HG02885 (cell line): Measurements from ENCODE around the gene CNGA1.
"Not testable (repeated sequence)": the region's sequence is repeated elsewhere in the genome, so short reads cannot be mapped to it uniquely, and the experiment has no call there.

Experiments used
- ATAC-seq: cut with Tn5 transposase; IDR thresholded peaks from one replicate; pipeline ENCODE4 v1.9.1; 2021; ENCODE audit warnings: mild to moderate bottlenecking; ENCODE audit not compliant: unreplicated experiment, poor library complexity

Gene CNGA1

DNA sequence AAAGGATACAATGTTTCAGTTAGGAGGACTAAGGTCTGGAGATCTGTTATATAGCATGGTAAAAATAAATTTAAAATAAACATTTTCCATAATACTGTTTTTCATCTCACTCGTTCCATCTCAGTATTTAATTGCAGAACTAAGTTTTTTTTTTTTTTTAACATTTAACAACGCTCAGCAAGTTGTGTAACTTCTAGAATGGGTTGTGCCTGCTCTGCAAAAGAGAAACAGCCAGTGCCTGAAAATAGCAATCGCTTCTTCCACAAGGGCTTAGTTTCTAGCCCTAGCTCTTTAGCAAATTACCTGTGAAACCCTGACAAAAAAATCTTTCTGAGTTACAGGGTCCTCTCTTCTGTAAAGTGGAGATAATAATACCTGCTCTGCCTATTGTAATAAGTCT lies 41.9 kb downstream of the CNGA1 start:
- ATAC-seq, result no peak

DNA sequence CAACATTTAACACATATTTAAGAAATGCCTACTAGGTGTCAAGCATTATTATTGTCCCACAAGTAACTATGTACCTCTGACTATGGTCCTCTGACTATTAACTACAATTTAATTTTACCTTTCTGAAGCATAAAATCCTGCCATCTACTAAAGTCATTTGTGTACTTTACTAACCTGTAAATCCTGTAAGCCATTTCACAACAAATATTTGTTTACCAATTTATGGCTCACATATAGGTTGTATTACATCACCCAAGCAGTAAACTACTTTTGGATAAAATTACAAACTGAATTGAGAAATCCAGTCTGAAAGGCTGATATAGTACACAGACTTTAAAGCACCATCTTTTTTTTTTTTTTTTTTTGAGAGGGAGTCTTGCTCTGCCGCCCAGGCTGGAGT lies 43.8 kb downstream of the CNGA1 start:
- ATAC-seq, result no peak

DNA sequence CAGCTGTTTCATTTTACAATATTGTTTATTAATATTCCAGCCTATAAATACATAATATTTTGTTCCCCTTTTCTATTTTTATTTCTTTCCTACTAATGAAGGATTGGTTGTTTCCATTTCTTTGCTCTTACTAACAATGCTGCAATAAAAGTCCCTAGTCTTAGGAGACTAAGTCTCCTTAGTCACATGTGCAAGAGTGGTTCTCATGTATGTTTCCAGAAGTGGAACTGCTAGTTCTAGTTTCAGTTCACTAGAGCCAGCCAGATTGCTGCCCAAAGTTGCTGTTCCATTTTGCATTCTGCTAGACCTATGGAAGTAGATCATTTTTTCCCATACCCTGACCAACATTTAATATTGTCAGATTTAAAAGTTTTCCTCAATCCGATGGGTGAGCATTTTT lies 44.3 kb downstream of the CNGA1 start:
- ATAC-seq, result peak; percentile 94

DNA sequence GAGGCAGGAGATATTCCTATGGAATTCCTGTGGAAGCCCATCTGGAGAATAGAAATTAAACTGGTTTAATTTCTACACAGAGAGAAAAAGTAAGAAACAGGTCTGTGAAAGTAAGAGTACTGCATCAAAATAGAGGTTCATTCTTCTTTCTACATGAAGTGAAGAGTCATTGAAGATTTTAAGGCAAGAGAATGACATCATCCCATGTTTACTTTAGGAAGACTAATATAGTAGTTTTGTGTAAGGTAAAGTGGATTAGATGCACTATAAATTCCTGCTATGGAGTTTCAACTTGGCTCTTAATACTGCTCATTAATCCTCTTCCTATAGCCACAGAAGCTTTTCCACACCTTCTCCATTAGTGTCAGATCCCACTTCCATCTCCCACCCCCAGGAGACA lies 47.6 kb downstream of the CNGA1 start:
- ATAC-seq, result no peak

DNA sequence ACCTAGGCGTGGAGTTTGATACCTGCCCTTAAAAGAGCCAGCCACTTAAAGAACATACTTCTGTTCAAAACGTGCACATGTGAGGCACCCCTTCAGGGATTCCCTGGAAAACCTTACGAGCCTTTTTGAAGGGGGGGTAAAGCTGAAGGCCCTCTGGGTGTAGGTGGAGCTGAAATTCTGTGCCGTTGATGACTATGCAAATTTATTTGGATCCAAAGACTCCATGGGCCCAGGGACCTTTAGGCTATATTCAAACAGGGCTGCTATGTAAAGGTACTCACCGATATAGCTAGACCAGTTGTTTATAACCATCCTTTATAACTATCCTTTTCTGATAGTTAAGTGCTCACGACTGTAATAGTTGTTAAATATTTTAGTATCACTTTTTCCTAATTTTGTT lies 61.8 kb downstream of the CNGA1 start:
- no peak for ATAC-seq

DNA sequence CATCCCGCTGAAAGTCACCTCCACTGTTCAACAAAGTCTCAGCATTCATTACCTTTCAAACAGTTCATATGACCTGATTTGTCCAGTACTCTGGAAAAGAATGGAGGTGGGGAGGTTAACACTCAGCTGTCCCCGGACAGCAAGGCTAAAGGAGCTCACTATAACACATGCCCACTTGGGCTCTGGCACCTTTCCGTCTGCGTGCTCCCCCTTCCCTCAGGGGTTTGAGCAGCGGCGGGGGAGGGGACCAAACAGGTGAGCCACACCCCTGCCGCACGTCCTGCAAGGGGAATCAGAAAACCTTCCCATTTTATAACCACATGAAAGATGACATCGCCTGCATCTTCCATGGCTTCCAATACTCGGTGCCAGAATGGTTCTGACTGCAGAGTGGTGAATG lies 62.2 kb downstream of the CNGA1 start:
- ATAC-seq, result no peak

DNA sequence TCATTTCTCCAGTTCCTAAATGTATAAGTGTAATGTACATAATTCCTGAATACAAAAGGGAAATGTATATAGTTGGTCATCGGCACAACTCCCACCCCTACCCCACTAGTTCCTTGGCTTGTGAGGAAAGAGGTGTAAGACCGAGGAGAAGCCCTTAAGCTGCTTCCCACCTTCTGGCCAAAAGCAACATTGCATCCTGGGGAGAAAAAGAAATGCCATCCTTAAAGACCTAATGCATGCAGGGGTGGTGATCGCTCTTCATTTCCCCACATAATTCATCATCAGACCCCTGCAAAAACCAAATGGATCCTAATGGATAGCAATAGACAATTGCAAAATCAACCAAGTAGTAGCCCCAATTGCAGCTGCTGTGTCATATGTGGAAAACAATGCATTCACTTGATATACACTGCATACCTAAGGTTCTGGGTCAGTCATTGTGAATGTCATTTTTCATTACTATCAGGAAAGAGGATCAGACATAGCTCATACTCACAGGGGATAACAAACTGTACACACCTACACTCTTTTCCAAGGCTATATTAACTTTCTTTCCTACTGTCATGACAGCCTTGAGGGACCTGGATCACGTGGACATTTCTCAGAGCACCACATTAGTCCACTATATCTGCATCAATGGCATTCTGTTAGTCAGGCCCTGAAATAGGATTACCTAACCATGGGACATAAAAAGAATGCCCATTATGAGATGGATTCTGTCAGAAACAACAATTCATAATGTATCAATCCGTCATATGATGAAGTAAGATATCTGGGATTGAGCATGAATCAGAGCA lies 70.4 kb downstream of the CNGA1 start:
- ATAC-seq, result no peak

DNA sequence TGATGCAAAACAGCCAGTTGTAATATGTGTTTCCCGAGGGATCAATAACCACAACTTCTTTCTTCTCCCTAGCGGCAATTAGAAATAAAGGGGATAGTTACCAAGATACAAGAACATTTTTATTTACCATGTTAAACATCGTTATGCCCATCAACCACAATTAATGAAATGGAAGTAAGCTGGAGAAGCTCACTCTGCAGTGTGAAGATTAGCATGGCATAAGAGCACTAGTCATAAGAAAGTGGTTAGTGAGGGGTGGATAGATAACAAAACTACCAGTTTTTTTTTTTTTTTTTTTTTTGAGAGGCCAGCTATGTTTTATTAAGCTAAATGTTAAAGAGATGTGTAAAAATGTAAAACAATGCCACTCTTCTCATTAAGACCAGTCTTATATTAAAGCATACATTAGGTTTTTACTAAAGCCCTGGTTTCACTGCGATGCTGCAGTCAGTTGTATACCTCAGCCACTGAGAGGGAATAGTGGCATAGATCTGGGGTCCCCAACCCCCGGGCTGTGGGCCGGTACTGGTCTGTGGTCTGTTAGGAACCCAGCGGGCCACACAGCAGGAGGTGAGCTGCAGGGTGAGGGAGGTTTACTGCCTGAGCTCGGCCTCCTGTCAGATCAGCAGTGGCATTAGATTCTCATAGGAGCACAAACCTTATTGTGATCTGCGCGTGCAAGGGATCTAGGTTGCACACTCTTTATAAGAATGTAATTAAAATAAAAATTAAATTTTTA lies 74.2 kb downstream of the CNGA1 start:
- ATAC-seq, result no peak

DNA sequence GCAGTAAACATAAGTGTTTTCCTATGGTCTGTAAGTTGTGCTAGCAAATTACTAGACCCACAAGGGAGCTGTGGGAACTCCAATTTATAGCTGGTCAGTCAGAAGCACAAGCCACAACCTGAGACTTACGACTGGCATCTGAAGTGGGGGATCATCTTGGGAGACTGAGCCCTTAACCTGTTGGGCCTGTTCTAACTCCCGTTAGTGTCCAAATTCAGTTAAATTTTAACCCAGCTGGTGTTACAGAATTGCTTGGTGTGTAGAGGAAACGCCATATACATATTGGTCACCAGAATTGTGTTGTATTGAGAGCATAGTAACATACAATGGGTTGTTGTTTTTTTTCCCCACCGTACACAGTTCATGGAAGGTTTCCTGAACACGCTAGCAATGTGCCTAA lies 77.0 kb downstream of the CNGA1 start:
- ATAC-seq, result no peak

DNA sequence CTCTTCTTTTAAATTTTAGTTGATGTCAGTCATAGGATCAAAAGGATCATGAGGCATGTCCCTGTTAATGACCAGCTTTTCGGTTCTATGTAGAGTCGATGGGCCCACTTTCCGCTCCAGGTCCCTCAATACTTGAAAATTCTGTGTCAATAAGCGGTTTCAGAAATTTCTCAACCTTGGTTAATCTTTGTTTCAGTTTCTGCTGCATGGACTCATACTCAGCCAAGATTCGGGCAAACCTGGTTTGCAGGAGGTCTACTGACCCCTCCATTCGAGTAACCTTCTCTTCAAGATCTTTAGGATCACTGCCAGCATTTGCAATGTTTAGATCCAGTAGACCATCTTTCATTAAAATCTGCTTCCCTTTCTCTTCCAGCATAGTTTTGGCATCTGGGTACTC lies 80.1 kb downstream of the CNGA1 start:
- no peak for ATAC-seq

DNA sequence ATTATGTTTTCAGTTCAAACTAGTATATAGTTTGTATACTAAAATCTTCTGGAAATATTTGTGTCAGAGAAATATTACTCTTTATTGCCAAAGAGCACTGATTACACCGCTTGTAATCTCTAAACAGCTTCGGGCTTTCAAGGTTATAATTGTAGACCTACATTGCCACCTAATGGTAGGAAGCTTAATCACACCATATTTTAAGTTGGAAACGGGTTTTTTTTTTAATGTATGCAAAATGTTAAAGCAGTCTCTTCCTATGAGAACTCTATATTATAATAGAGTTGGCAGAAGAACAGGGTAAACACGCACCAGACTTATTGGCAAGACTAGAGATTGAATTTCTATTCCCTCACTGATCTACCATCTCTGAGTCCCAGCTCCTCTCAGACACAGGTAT lies 82.6 kb downstream of the CNGA1 start:
- ATAC-seq, result peak; percentile 71

DNA sequence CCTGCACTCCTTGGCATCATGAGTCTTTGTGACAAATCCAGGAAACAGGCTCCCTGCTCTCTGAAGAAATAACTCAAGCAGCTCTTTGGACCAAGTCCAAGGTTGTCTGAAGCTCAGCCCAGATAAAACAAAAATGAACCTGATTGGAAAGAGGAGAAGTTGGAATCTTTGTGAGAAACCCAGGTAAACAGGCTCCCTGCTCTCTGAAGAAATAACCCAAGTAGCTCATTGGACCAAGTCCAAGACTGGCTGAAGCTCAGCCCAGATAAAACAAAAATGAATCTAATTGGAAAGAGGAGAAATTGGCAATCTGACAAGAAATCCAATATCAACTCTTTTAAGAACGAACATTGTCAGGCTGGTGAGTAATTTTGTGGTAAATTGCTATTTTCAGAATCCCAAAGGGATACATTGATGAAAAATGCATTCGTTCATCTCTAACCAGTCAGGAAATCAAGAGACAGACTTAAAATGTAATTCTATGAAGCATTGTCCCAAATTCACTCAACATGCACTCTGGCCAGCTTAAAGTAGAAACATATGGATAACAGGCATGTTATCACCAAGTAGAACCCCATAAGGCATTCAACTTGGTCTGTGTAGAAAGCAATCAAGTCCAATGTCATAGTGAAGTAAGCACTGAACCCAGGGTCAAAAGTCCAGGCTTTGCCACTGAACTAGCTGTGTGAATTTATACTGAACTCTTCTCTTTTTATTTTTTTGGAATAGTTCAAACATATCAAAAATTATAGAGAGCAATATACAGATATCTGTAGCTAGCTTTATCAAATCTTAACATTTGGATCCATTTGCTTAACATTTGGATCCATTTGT lies 85.3 kb downstream of the CNGA1 start:
- no peak for ATAC-seq

DNA sequence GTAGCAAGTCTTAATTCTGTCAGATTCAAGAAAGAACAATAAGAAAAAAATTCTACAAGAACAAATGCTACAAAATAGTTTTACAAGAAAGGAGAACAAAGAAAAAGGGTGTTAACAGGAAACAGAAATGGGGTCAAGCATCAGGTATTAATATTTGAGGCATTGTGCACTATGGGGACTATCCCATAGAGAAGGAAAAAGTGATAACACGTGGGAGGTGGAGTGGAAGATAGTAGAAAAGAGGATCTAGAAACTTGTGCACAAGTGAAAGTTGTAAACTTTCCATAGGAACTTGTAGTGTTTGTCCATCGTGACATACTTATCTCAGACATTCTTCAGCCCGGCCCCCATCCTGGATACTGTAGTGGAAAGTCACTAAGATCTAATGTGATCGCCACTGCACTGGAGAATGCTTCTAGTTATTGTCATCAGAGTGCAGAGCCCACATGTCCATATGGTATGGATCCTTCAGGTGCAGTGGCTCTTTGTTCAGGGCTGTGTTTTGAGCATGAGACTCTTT lies 86.7 kb downstream of the CNGA1 start:
- ATAC-seq, result peak; percentile 36

DNA sequence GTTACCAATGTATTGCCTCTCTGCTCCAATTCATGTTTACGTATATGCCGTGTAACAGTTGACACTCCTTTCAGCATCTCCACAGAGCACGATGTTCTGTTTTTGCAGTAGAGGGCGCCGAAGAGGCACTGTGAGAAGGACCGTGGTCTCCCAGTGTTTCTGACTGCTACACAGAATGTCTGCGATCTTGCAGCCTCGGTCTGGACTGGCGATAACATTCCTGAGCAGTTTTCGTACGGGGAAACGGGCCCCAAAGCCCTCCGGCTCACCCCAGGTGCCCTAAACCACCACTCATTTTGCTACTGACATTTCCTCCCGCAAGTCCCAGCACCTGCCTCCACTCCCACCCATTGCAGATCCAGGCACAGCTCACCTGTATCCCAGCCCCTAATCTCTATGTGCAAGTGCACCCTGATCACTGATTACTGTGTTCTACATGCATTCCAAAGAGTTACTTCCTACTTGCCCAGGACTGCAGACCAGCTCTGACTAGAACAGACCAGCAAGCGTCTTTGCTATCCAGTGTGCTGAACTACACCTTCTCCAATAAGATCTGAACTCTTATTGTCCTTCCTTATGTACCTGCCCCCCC lies 89.7 kb downstream of the CNGA1 start:
- peak; percentile 96 for ATAC-seq

DNA sequence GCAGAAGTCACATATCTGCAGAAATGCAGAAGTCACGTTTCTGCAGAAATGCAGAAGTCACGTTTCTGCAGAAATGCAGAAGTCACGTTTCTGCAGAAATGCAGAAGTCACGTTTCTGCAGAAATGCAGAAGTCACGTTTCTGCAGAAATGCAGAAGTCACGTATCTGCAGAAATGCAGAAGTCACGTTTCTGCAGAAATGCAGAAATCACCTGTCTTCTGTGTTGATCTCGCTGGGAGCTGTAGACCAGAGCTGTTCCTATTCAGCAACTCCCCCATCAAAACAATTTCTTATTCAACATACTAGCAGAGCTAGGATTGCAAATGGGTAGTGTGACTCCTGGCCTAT lies 93.2 kb downstream of the CNGA1 start:
- not testable (repeated sequence) for ATAC-seq

DNA sequence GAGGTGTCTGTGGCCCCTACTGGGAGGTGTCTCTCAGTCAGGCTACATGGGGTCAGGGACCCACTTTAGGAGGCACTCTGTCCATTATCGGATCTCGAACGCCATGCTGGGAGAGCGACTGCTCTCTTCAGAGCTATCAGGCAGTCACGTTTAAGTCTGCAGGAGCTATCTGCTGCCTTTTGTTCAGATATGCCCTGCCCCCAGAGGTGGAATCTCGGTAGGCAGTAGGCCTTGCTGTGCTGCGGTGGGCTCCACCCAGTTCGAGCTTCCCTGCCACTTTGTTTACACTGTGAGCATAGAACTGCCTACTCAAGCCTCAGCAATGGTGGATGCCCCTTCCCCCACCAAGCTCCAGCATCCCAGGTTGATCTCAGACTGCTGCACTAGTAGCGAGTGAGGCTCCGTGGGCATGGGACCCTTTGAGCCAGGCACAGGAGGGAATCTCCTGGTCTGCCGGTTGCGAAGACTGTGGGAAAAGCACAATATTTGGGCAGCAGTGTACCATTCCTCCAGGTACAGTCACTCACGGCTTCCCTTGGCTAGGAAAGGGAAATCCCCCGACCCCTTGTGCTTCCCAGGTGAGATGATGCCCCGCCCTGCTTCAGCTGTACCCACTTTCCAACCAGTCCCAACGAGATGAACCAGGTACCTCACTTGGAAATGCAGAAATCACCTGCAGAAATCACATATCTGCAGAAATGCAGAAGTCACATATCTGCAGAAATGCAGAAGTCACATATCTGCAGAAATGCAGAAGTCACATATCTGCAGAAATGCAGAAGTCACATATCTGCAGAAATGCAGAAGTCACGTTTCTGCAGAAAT lies 93.8 kb downstream of the CNGA1 start:
- not testable (repeated sequence) for ATAC-seq

DNA sequence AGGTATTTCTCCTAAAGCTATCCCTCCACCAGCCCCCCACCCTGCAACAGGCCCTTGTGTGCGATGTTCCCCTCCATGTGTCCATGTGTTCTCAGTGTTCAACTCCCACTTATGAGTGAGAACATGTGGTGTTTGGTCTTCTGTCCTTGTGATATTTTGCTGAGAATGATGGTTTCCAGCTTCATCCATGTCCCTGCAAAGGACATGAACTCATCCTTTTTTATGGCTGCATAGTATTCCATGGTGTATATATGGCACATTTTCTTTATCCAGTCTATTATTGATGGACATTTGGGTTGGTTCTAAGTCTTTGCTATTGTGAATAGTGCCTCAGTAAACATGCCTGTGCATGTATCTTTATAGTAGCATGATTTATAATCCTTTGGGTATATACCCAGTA lies 99.3 kb downstream of the CNGA1 start:
- not testable (repeated sequence) for ATAC-seq

DNA sequence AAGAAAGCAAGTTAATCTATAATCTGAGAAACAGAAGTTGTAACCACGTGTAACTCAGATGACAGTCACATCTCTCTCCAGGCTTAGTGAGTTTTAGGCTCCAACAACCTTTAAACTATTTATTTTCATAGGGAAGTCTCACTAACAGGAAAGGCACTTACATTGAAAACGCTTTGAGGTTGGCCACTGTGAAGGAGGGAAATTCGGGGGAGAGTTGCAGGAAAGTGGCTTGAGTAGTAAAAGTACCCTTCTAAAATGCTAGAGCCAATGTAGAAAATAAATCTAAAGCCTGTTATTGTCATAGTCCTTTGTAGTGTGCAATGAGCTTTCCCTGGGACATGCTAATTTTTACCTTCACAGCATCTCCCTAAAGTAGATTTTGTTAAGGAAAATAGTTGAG lies 101.1 kb downstream of the CNGA1 start:
- ATAC-seq, result no peak

DNA sequence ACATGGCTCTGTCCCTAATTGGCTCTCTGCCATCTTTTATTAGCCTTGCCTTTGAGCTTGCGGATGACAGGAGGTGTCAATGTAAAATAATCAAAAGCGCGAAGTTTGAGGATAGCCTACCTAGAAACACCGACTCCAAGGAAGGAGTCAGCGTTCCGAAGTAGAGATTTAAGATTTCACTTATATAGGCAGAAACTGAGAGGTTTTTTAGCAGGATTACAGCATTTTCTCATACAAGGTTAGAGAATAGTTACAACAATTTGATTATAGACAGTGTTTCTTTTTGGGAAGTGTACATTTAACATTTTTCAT lies 101.6 kb downstream of the CNGA1 start:
- peak; percentile 19 for ATAC-seq
